GM19397 (cell line): ENCODE results near the gene COL5A2.

Experiments
- ATAC-seq: cut with Tn5 transposase; IDR thresholded peaks from one replicate; pipeline ENCODE4 v1.9.1; 2021; ENCODE audit warnings: mild to moderate bottlenecking, moderate library complexity; ENCODE audit not compliant: unreplicated experiment

Gene COL5A2

DNA sequence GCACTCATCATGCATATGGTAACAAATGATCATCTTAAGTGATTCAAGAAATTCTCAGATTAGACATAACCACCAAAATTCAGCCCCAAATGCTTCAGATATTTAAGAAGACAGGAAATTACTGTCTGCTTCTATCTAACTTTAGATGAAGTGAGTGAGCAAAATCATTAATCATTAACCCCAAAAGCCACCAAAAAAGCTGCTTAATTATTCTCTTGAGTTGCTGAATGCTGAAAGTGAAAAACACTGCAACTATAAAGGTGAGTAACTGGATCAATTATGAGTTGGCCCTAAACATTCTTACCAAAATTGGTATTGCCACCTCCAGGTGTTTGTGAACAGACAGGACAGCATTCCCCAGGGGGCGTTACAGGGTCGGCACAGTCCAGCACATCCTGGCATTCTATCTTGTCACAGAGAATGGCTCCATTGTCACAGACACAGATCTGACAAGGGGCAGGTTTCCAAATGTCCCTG, 69.6 kb downstream of the COL5A2 start:
- ATAC-seq: peak; percentile 97

DNA sequence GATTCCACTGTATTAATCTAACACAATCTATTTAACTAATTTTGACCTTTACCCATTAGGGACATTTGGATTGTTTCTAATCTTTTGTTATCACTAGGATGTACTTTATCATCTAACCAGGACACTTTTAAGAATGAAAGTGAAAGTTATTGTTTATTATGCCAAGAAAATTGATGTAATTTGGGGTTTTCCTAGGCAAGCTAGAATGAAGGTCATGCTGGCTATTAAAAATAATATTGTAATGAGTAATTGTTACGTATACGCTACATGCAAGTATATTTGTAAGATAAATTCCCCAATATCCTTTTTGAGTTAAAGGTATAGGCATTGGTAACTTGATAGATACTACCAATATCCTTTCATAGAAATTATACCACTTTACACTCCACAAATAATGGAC, 74.6 kb downstream of the COL5A2 start:
- ATAC-seq: no peak

DNA sequence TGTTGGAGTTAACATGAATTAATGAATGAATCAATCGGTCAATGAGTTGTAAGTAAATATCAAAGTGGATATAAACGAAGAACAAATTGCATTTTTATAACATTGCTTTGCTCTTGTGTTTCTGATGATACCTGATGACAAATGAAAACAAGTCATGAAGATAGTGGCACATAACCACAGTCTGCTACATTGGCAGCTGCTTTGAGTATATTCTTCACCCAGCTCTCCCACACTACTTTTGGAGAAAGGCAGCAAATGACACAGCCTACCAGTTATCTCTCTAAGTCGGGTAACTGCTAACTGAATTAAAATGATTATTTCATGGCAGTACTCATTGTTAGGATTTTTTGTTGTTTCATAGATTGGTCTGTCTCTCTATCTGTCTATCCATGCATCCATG, 76.8 kb downstream of the COL5A2 start:
- ATAC-seq: no peak

- no peak for ATAC-seq
Observed at GRCh38 chr2:189097934-189098333, 81.6 kb downstream of the COL5A2 start.

- ATAC-seq: no peak
Observed at GRCh38 chr2:189096769-189097447, 82.7 kb downstream of the COL5A2 start.

DNA sequence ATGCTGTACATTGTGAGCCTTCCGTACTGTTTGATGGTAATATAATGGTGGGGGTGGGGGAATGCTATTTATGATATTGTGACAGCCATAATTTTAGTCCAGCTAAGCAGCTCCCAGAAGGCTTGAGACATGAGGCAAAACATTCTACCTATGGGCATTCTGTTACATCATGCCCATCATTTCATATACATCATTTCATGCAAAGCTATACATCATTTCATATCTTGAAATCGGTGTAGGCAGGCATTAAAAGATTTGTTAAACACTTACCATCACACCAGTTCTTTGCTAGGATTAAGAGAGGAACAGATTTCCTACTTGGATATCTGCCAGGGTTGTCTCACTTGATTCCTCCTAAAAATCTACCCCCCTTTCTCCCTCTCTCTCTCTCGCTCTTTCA, 84.5 kb downstream of the COL5A2 start:
- no peak for ATAC-seq

- ATAC-seq: no peak
Observed at GRCh38 chr2:189092936-189093335, 86.6 kb downstream of the COL5A2 start.

DNA sequence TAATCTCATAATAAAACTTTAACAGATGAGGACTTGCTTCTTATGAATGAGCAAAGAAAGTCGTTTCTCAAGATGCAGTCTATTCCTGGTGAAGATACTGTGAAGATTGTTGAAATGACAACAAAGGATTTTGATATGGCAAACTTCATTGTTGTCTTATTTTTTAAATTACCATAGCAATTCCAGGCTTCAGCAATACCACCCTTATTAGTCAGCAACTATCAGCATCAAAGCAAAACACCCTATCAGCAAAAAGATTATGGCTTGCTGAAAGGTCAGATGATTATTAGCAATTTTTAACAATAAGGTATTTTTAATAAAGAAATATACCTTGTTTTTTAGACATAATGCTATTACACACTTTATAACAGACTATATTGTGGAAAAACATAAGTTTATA, 88.3 kb downstream of the COL5A2 start:
- ATAC-seq: no peak

GRCh38 chr2:189088591-189089205, 90.9 kb downstream of the COL5A2 start:
- no peak for ATAC-seq

GRCh38 chr2:189086710-189087109, 92.9 kb downstream of the COL5A2 start:
- ATAC-seq: no peak

DNA sequence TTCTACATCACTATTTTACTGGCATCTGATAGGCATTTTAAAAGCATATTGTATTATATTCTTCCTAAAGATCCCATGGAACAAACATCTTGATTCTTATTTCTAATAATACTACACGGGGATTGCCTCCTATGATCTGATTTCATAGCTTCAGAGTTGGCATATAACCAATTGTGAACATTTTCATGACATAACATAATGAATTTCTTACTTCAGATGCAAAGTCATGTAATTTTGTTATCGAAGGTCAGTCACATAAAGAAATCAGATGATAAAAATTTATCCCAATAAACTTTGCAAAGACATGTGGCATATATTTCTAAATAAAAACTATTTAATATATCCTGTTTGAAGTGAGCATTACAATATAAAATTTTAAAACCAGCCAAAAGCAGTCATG, 93.3 kb downstream of the COL5A2 start:
- ATAC-seq: no peak

GRCh38 chr2:189083606-189084005, 96.0 kb downstream of the COL5A2 start:
- ATAC-seq: no peak

DNA sequence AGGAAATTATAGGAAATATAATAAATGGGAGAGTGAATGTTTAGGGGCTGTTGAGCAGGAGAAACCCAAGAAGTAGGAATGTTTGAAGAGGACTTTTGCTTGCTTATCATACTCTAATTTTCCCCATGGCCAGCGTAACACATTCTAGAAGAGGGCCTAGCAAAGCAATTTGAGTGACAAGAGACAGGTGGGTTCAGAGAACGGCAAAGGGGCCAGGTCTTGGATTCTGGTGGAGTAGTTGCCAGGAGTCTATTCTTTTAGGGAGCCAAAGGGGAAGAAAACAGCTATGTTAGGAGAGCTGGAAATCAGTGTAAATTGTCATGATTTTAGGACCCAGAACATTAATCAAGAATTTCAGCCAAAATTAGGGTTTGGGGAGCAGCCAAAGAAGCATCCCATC, 96.5 kb downstream of the COL5A2 start:
- no peak for ATAC-seq

GRCh38 chr2:189082376-189082975, 97.1 kb downstream of the COL5A2 start:
- ATAC-seq: no peak

GRCh38 chr2:189076572-189076971, 103.0 kb downstream of the COL5A2 start:
- no peak for ATAC-seq

DNA sequence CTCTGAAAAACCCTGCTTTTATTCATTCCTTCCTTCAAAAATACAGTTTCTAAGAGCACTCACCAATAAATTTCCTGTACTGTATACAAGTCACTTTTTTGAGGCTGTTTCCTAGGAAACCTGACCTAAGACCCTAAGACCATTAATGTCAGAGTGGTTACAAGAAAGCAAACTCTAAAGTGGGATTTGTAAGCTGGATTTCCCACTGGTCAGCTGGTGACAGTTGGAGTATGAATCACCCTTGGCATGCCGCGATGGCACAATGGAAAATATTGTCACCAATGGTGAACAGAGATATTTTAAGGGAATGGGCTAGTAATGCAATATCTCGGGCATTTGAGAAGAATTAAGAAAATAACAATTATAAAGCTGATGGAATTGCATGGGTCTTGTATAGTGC, 103.4 kb downstream of the COL5A2 start:
- ATAC-seq: no peak

DNA sequence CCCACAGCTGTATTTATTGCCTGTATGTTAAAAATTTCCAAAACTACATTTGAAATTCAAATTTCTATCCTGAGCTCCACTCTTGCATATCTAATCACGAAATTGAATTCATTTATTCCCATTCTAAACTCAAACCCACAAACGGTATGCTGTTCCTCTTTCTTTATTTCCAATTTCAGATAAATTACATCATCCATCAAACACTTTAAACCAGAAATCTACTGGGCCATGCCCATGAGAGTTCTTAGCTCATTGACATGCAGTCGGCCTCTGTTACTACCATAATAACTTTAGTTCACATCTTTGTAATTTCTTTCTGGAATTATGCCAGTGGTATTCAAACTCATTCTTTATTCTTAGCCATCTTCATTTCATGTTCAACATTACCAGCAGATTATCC, 105.1 kb downstream of the COL5A2 start:
- ATAC-seq: no peak

DNA sequence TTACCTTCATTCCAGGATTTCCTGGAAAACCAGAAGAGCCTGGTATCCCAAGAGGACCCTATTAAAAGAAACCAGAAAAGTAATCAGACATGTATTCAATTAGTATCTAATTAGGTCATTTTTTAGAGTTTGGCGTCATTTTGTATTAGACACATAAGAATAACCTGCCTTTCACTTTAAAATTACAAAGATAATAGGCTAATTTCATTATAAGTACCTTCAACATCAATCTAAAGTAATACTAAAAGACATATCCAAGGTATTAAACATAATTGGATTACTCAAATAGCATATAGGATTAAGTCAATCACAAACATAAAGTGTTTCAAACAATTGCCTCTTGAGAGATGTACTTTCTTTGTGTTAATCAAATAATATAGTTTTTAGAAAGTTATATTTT, 107.5 kb downstream of the COL5A2 start:
- no peak for ATAC-seq

GRCh38 chr2:189069855-189070619, 109.5 kb downstream of the COL5A2 start:
- no peak for ATAC-seq

GRCh38 chr2:189066037-189066436, 113.5 kb downstream of the COL5A2 start:
- ATAC-seq: no peak

- no peak for ATAC-seq
Observed at GRCh38 chr2:189060096-189060642, 119.4 kb downstream of the COL5A2 start.
